ENCODE measurements around the gene UPB1. TPM values are rescaled to one million over a fixed set of nuclear protein-coding genes. Genes with fewer than 3 reads are reported as not detected.

Gene UPB1
- total RNA-seq, 1 experiment from 2014 or later = 0.11 TPM

DNA sequence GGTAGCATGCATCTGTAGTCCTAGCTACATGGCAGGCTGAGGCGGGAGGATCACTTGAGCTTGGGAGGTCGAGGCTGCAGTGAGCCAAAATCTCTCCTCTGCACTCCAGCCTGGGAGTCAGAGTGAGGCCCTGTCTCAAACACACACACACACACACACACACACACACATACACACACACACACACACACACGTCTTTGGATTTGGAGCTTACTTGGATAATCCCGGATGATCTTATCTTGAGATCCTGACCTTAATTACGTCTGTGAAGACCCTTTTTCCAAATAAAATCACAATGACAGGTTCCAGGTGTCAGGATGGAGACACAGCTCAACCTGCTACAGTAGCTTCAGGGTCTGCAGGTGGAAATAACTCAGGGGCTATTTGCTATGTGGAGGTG lies 1.1 kb downstream of the UPB1 start:
- DNase-seq (ENCODE audit: low spot score) = no peak
- Histone ChIP-seq H3K36me3 (ENCODE audit: insufficient read depth, low read length, poor library complexity, severe bottlenecking) (no peaks in the 10 kb centered on the region), H3K4me1 (ENCODE audit: insufficient read depth, low read length, poor library complexity, severe bottlenecking) (no peaks in the 10 kb centered on the region), H3K27ac (ENCODE audit: low read depth, low read length, poor library complexity, severe bottlenecking) (no peak overlapping the region), H3K4me3 (ENCODE audit: low read depth, low read length, poor library complexity, severe bottlenecking) (no peak overlapping the region), H3K27me3 (replicated peaks; ENCODE audit: insufficient read depth, low read depth, low read length, poor library complexity) (no peaks in the 10 kb centered on the region), H3K9me3 (ENCODE audit: low read depth, low read length, poor library complexity, severe bottlenecking) (no peaks in the 10 kb centered on the region)
- no TSS peak for BruUV-seq (replicated peaks)
- TF ChIP-seq, protein P1, sequence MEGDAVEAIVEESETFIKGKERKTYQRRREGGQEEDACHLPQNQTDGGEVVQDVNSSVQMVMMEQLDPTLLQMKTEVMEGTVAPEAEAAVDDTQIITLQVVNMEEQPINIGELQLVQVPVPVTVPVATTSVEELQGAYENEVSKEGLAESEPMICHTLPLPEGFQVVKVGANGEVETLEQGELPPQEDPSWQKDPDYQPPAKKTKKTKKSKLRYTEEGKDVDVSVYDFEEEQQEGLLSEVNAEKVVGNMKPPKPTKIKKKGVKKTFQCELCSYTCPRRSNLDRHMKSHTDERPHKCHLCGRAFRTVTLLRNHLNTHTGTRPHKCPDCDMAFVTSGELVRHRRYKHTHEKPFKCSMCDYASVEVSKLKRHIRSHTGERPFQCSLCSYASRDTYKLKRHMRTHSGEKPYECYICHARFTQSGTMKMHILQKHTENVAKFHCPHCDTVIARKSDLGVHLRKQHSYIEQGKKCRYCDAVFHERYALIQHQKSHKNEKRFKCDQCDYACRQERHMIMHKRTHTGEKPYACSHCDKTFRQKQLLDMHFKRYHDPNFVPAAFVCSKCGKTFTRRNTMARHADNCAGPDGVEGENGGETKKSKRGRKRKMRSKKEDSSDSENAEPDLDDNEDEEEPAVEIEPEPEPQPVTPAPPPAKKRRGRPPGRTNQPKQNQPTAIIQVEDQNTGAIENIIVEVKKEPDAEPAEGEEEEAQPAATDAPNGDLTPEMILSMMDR (conservative IDR thresholded peaks at IDR 0.05; ENCODE audit: low read depth, low read length) = no peak
- no peak for TF ChIP-seq EZH2 (IDR thresholded peaks at IDR 0.05; ENCODE audit: borderline replicate concordance, low read depth, low read length, poor library complexity, severe bottlenecking)
- intact Hi-C loops (cut with micrococcal nuclease; ENCODE audit: unreplicated experiment) = no loop called here
- CTCF ChIA-PET = interaction anchor here (0.6 kb wide), 1 partner anchor 10 kb away, joined by 12 read pairs; no protein-coding TSS in a partner anchor
- POLR2A ChIA-PET (ENCODE audit: low non-redundant PET) = no interaction called here

DNA sequence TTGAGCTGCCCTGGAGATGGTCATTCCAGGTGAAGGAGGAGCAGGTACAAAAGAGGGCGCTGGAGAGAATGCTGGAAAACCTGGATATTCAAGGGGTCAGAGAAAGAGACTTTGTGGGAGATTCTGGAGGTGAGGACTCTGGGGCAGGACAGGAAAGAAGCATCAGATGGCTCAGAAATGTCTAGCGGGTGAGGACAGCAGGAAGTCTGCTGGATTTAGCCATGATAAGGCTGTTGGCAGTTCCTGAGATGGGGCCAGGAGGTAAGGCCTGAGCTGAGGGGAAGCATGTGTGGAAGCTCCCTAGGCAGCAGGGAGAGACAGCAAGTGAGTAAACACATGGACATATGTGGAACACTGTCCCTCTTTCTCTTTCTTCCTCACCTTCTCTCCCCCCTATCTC lies 1.5 kb downstream of the UPB1 start:
- TF ChIP-seq, protein P1 (conservative IDR thresholded peaks at IDR 0.05; ENCODE audit: low read depth, low read length) = no peak
- ChIA-PET POLR2A (ENCODE audit: low non-redundant PET) (no interaction called here), CTCF (no interaction called here)
- intact Hi-C loops (cut with micrococcal nuclease; ENCODE audit: unreplicated experiment) = no loop called here
- Histone ChIP-seq H3K27me3 (replicated peaks; ENCODE audit: insufficient read depth, low read depth, low read length, poor library complexity) (no peaks in the 10 kb centered on the region), H3K9me3 (ENCODE audit: low read depth, low read length, poor library complexity, severe bottlenecking) (no peaks in the 10 kb centered on the region), H3K36me3 (ENCODE audit: insufficient read depth, low read length, poor library complexity, severe bottlenecking) (no peaks in the 10 kb centered on the region), H3K4me3 (ENCODE audit: low read depth, low read length, poor library complexity, severe bottlenecking) (no peak overlapping the region), H3K27ac (ENCODE audit: low read depth, low read length, poor library complexity, severe bottlenecking) (no peak overlapping the region), H3K4me1 (ENCODE audit: insufficient read depth, low read length, poor library complexity, severe bottlenecking) (no peaks in the 10 kb centered on the region)
- no peak for DNase-seq (ENCODE audit: low spot score)
- BruUV-seq (replicated peaks) = no TSS peak

DNA sequence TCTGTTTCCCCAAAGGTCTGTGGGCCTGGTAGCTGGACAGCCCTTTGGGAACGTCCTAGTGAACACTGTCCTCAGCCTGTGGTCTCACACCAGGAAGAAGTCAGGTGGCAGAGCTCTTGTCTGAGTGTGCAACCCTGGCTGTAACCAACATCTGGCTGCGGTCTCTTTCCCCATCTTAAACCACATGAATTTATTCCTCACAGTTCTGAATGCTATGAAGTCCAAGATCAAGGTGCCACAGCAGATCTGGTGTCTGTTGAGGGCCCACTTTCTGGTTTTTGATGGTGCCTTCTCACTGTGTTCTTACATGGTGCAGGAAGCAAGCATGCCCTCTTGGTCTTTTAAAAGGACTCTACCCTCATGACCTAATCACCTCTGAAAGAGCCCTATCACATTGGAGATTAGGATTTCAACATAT lies 2.7 kb downstream of the UPB1 start:
- CTCF ChIA-PET = no interaction called here
- BruUV-seq (replicated peaks) = no TSS peak
- no peaks in the 10 kb centered on the region for H3K27me3 ChIP-seq (replicated peaks; ENCODE audit: insufficient read depth, low read depth, low read length, poor library complexity)

More for the DNA sequence above, 2.7 kb downstream of the UPB1 start:
- Histone ChIP-seq H3K27ac (ENCODE audit: low read depth, low read length, poor library complexity, severe bottlenecking) (no peak overlapping the region), H3K4me1 (ENCODE audit: insufficient read depth, low read length, poor library complexity, severe bottlenecking) (no peaks in the 10 kb centered on the region), H3K9me3 (ENCODE audit: low read depth, low read length, poor library complexity, severe bottlenecking) (no peaks in the 10 kb centered on the region), H3K4me3 (ENCODE audit: low read depth, low read length, poor library complexity, severe bottlenecking) (no peak overlapping the region), H3K36me3 (ENCODE audit: insufficient read depth, low read length, poor library complexity, severe bottlenecking) (no peaks in the 10 kb centered on the region)
- no peak for DNase-seq (ENCODE audit: low spot score)
- TF ChIP-seq, protein P1 (conservative IDR thresholded peaks at IDR 0.05; ENCODE audit: low read depth, low read length) = no peak
- TF ChIP-seq EZH2 (IDR thresholded peaks at IDR 0.05; ENCODE audit: borderline replicate concordance, low read depth, low read length, poor library complexity, severe bottlenecking) = no peak
- intact Hi-C loops (cut with micrococcal nuclease; ENCODE audit: unreplicated experiment) = no loop called here
- POLR2A ChIA-PET (ENCODE audit: low non-redundant PET) = interaction anchor here (0.7 kb wide), 1 partner anchor 58 kb away, joined by 4 read pairs; no protein-coding TSS in a partner anchor

All from A673 (cell line).